NT2/D1 (cell line): ENCODE measurements around the gene TMEM245.

Source experiments
- DNase-seq: peaks from one replicate; pipeline ENCODE4 v3.0.0-alpha.2; 2011; ENCODE audit warnings: low read depth, low spot score
- H3K27me3 ChIP-seq: 2 replicates; pipeline ENCODE4 v1.6.0; 2011; ENCODE audit warnings: mild to moderate bottlenecking; ENCODE audit not compliant: insufficient read length, insufficient read depth
- H3K36me3 ChIP-seq: 2 replicates; pipeline ENCODE4 v1.6.1; 2011; ENCODE audit warnings: mild to moderate bottlenecking, low read length, mixed read lengths; ENCODE audit not compliant: insufficient read depth, insufficient read length
- H3K4me1 ChIP-seq: 2 replicates; pipeline ENCODE4 v1.5.1; 2011; ENCODE audit not compliant: insufficient read depth, insufficient read length
- H3K4me3 ChIP-seq: 2 replicates; pipeline ENCODE4 v1.5.1; 2011; ENCODE audit warnings: low read depth; ENCODE audit not compliant: insufficient read length
- H3K9ac ChIP-seq: 2 replicates; pipeline ENCODE4 v1.6.0; 2011; ENCODE audit warnings: low read depth; ENCODE audit not compliant: insufficient read length
- H3K9me3 ChIP-seq: 2 replicates; pipeline ENCODE4 v1.5.1; 2011; ENCODE audit warnings: mild to moderate bottlenecking, low read length; ENCODE audit not compliant: insufficient read depth
- SUZ12 ChIP-seq: IDR thresholded peaks from 2 replicates; pipeline ENCODE4 v1.6.1; 2011; ENCODE audit not compliant: insufficient read length, insufficient read depth; ENCODE audit errors: extremely low read depth
- YY1 ChIP-seq: IDR thresholded peaks from 2 replicates; pipeline ENCODE4 v1.6.1; 2011; ENCODE audit not compliant: insufficient read length, insufficient read depth
- ZNF274 ChIP-seq: IDR thresholded peaks from 2 replicates; pipeline ENCODE4 v1.6.1; 2011; ENCODE audit warnings: mild to moderate bottlenecking, low read depth, low read length

The TMEM245 gene

GRCh38 chr9:109109967-109110328 lies 9.8 kb downstream of the TMEM245 start:
- H3K9ac ChIP-seq, result no peak overlapping the region
- H3K36me3 ChIP-seq, result peaks cover 10% of the 10 kb centered on the region
- H3K4me3 ChIP-seq, result no peak overlapping the region
- no peaks in the 10 kb centered on the region for H3K4me1 ChIP-seq
- H3K27me3 ChIP-seq, result no peaks in the 10 kb centered on the region
- DNase-seq, result no peak
- TF ChIP-seq SUZ12 (no peak), ZNF274 (no peak), YY1 (no peak)
- no peaks in the 10 kb centered on the region for H3K9me3 ChIP-seq

- no peak for DNase-seq
- Histone ChIP-seq H3K4me1 (no peaks in the 10 kb centered on the region), H3K9ac (no peak overlapping the region), H3K9me3 (no peaks in the 10 kb centered on the region), H3K36me3 (peaks cover 23% of the 10 kb centered on the region), H3K27me3 (no peaks in the 10 kb centered on the region), H3K4me3 (no peak overlapping the region)
- TF ChIP-seq SUZ12 (no peak), YY1 (no peak), ZNF274 (no peak)
Measured at GRCh38 chr9:109108318-109108717, 11.4 kb downstream of the TMEM245 start.

GRCh38 chr9:109107402-109108240 lies 12.1 kb downstream of the TMEM245 start:
- no peak overlapping the region for H3K4me3 ChIP-seq
- H3K9ac ChIP-seq, result no peak overlapping the region
- H3K36me3 ChIP-seq, result peaks cover 24% of the 10 kb centered on the region
- TF ChIP-seq YY1, result no peak
- no peak for TF ChIP-seq ZNF274
- TF ChIP-seq SUZ12, result no peak
- no peaks in the 10 kb centered on the region for H3K27me3 ChIP-seq
- no peak for DNase-seq
- no peaks in the 10 kb centered on the region for H3K4me1 ChIP-seq
- no peaks in the 10 kb centered on the region for H3K9me3 ChIP-seq

- TF ChIP-seq YY1, result no peak
- no peak for TF ChIP-seq ZNF274
- no peak for TF ChIP-seq SUZ12
- Histone ChIP-seq H3K9ac (no peak overlapping the region), H3K9me3 (no peaks in the 10 kb centered on the region), H3K27me3 (no peaks in the 10 kb centered on the region), H3K36me3 (peaks cover 34% of the 10 kb centered on the region), H3K4me3 (no peak overlapping the region), H3K4me1 (no peaks in the 10 kb centered on the region)
- no peak for DNase-seq
Measured at GRCh38 chr9:109101810-109102209, 17.9 kb downstream of the TMEM245 start.

- peaks cover 35% of the 10 kb centered on the region for H3K36me3 ChIP-seq
- DNase-seq, result no peak
- H3K27me3 ChIP-seq, result no peaks in the 10 kb centered on the region
- H3K4me1 ChIP-seq, result no peaks in the 10 kb centered on the region
- no peak overlapping the region for H3K9ac ChIP-seq
- no peaks in the 10 kb centered on the region for H3K9me3 ChIP-seq
- TF ChIP-seq SUZ12, result no peak
- TF ChIP-seq ZNF274, result no peak
- no peak for TF ChIP-seq YY1
- H3K4me3 ChIP-seq, result no peak overlapping the region
Measured at GRCh38 chr9:109101202-109101595, 18.5 kb downstream of the TMEM245 start.

GRCh38 chr9:109100543-109101201 lies 19.1 kb downstream of the TMEM245 start:
- no peak for DNase-seq
- no peaks in the 10 kb centered on the region for H3K4me1 ChIP-seq

GRCh38 chr9:109098960-109099308 lies 20.8 kb downstream of the TMEM245 start:
- Histone ChIP-seq H3K4me3 (no peak overlapping the region), H3K9me3 (no peaks in the 10 kb centered on the region), H3K36me3 (peaks cover 35% of the 10 kb centered on the region), H3K27me3 (no peaks in the 10 kb centered on the region), H3K9ac (no peak overlapping the region), H3K4me1 (no peaks in the 10 kb centered on the region)
- TF ChIP-seq YY1 (no peak), ZNF274 (no peak), SUZ12 (no peak)
- no peak for DNase-seq

More at GRCh38 chr9:109100543-109101201, 19.1 kb downstream of the TMEM245 start:
- Histone ChIP-seq H3K9ac (no peak overlapping the region), H3K4me3 (no peak overlapping the region), H3K27me3 (no peaks in the 10 kb centered on the region), H3K36me3 (peaks cover 37% of the 10 kb centered on the region), H3K9me3 (no peaks in the 10 kb centered on the region)
- TF ChIP-seq SUZ12, result no peak
- TF ChIP-seq YY1, result no peak
- no peak for TF ChIP-seq ZNF274
